PFSK-1 (cell line): ENCODE data around the gene RIPK4.

Source experiments
- FOXP2 ChIP-seq: optimal IDR thresholded peaks from 2 replicates; pipeline ENCODE3; 2011; ENCODE audit warnings: borderline replicate concordance, control low read depth, inconsistent platforms; ENCODE audit not compliant: insufficient read depth; ENCODE audit errors: extremely low read length, extremely low read depth
- POLR2AphosphoS5 ChIP-seq: IDR thresholded peaks from 2 replicates; pipeline ENCODE4 v1.6.1; 2012; ENCODE audit warnings: low read depth, mild to moderate bottlenecking, control low read depth, low read length, moderate library complexity
- REST ChIP-seq, 2 experiments: IDR thresholded peaks; 2 replicates each; pipeline versions ENCODE4 v1.6.1 to v1.8.0; 2011 to 2012; ENCODE audit warnings: low read depth in 2 of 2, low read length in 2 of 2, control low read depth in 1 of 2, inconsistent platforms in 1 of 2, mild to moderate bottlenecking in 1 of 2, moderate library complexity in 1 of 2; ENCODE audit not compliant: insufficient read depth in 1 of 2
- SIN3A ChIP-seq: IDR thresholded peaks from 2 replicates; pipeline ENCODE4 v1.6.1; 2012; ENCODE audit warnings: mild to moderate bottlenecking, low read length, moderate library complexity, borderline replicate concordance; ENCODE audit not compliant: insufficient read depth
- TAF1 ChIP-seq: IDR thresholded peaks from 2 replicates; pipeline ENCODE4 v1.6.1; 2012; ENCODE audit warnings: low read length, control low read depth, borderline replicate concordance; ENCODE audit not compliant: insufficient read depth

RIPK4 gene

GRCh38 chr21:41750051-41750450, 16.8 kb downstream of the RIPK4 start:
- TF ChIP-seq FOXP2 (no peak), TAF1 (no peak), POLR2AphosphoS5 (no peak), SIN3A (no peak), REST (IDR thresholded peaks at IDR 0.05; ENCODE audit: insufficient read depth in 1 of 2, low read depth in 2 of 2, low read length in 2 of 2) (no peak)

- TF ChIP-seq FOXP2 (no peak), SIN3A (no peak), TAF1 (no peak), POLR2AphosphoS5 (no peak), REST (IDR thresholded peaks at IDR 0.05; ENCODE audit: insufficient read depth in 1 of 2, low read depth in 2 of 2, low read length in 2 of 2) (no peak)
Measured at GRCh38 chr21:41749286-41749685, 17.6 kb downstream of the RIPK4 start.

- TF ChIP-seq SIN3A, result no peak
- TF ChIP-seq TAF1, result no peak
- no peak for TF ChIP-seq POLR2AphosphoS5
Measured at GRCh38 chr21:41747943-41748738, 18.7 kb downstream of the RIPK4 start.

DNA sequence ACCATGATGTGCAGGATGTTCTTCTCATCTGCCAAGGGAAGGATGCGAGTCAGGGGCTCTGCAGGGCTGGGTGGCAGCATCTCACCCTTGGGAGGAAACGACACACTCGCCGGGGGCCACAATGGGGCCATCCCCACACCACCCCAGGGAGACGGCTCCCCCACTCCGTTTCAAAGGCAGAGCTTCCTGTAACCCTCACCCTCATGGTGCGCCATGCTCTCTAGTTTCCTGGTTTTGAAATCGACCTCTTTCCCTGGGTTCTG, 20.2 kb downstream of the RIPK4 start:
- no peak for TF ChIP-seq FOXP2
- no peak for TF ChIP-seq REST (IDR thresholded peaks at IDR 0.05; ENCODE audit: insufficient read depth in 1 of 2, low read depth in 2 of 2, low read length in 2 of 2)
- TF ChIP-seq TAF1, result no peak
- TF ChIP-seq POLR2AphosphoS5, result no peak
- TF ChIP-seq SIN3A, result no peak

DNA sequence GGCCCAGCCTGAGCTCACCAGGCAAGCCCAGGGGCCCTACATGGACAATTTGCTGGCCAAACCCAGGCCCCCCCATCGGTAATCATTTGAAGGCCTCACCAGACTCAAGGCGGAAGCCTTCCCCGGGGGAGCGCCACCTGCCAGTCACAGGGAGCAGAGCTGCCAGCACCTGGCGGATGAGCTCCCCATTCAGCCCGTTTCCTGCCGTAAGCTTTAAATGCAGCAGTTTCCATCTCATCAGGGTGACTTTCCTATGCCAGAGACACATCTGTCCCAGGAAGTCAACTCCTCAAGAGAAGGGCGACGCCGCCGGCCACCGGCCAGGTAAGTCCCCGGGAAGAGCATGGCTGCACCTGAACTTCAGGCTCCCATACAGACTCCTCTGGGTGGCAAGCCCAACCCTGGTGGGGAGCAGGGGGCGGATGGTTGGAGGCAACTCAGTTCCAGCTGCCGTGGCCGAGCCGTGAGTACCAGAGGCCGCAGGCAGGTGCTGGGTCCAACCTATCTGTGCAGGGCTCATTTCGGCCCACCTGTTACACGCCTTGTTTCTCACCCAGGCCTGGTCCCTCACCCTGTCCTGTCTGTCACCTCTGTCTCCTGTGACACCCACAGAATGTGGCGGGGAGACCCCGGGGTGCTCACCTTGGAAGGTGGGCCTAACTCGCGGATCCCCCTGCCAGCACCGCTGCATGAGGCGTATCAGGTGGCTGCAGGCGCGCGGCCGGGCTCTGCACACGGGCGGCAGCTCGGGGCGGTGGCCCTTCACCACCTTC, 20.7 kb downstream of the RIPK4 start:
- TF ChIP-seq SIN3A (no peak), POLR2AphosphoS5 (no peak), FOXP2 (no peak), REST (IDR thresholded peaks at IDR 0.05; ENCODE audit: insufficient read depth in 1 of 2, low read depth in 2 of 2, low read length in 2 of 2) (no peak), TAF1 (no peak)
